ENCODE results near the gene NOP53. TPM values are rescaled to one million over a fixed set of nuclear protein-coding genes. Genes with fewer than 3 reads are reported as not detected.
"Not testable (repeated sequence)": the region's sequence is repeated elsewhere in the genome, so short reads cannot be mapped to it uniquely, and the experiment has no call there.

NOP53 gene
- total RNA-seq, 3 donors from 2014 or later (not counting 1 experiment from before 2014, with no cell fraction given) = 416 to 445 (median 428) TPM

DNA sequence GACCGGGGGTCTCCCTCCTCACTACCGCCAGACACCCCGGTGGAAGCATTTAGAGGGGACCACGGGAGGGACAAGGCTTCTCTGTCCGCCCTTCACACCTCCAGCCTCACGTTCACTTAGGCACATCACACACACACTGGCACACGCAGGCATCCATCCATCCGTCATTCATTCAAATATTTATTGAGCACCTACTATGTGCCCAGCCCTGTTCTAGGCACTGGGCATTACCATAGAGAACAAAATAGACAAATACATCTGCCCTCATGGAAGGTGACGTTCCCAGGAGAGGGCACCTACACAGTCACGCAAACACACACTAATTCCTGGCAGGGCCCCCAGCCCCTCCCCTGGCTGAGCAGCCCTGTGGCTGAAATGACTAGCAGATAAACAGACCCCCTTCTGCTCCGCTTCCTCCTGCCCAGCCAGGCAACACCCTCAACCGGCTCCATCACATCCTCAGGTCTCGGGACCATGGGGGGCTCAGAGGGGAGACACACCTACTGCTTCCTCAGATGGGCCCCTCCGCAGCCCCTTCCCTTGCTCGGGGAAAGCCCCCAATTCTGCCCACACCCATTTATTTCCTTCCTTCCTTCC, 3.7 kb upstream of the NOP53 start:
- Histone ChIP-seq H3K9me3 (ENCODE audit: control insufficient read depth, insufficient read depth, low read length) (no peaks in the 10 kb centered on the region), H3K27me3 (ENCODE audit: control insufficient read depth, insufficient read depth, low read length) (no peaks in the 10 kb centered on the region), H3K36me3 (ENCODE audit: control insufficient read depth, insufficient read depth, low read length) (no peaks in the 10 kb centered on the region), H3K27ac (ENCODE audit: low read length) (no peak overlapping the region), H3K4me1 (ENCODE audit: control insufficient read depth, insufficient read depth, low read length) (peaks cover 29% of the 10 kb centered on the region), H3K4me3 (ENCODE audit: low read length) (no peak overlapping the region)
- H3K27me3 Mint-ChIP-seq (ENCODE audit: low read depth in 2 of 2) = no peaks in the 10 kb centered on the region
- no peak overlapping the region for H3K27ac Mint-ChIP-seq
- H3K4me3 Mint-ChIP-seq = no peak overlapping the region
- H3K36me3 Mint-ChIP-seq = no peaks in the 10 kb centered on the region
- ATAC-seq = no peak
- TF ChIP-seq, protein P1, sequence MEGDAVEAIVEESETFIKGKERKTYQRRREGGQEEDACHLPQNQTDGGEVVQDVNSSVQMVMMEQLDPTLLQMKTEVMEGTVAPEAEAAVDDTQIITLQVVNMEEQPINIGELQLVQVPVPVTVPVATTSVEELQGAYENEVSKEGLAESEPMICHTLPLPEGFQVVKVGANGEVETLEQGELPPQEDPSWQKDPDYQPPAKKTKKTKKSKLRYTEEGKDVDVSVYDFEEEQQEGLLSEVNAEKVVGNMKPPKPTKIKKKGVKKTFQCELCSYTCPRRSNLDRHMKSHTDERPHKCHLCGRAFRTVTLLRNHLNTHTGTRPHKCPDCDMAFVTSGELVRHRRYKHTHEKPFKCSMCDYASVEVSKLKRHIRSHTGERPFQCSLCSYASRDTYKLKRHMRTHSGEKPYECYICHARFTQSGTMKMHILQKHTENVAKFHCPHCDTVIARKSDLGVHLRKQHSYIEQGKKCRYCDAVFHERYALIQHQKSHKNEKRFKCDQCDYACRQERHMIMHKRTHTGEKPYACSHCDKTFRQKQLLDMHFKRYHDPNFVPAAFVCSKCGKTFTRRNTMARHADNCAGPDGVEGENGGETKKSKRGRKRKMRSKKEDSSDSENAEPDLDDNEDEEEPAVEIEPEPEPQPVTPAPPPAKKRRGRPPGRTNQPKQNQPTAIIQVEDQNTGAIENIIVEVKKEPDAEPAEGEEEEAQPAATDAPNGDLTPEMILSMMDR (IDR thresholded peaks at IDR 0.05) = no peak
- intact Hi-C loops (cut with micrococcal nuclease) = loop anchor here (2.0 kb wide), 1 partner anchor 35 kb away; no protein-coding TSS in a partner anchor
- H3K9me3 Mint-ChIP-seq = no peaks in the 10 kb centered on the region
- DNase-seq = no peak
- WGBS (ENCODE audit: insufficient coverage) = 82% methylated on average over 15 of the region's 15 CpGs
- peaks cover 7 to 8% of the 10 kb centered on the region in 2 donors for H3K4me1 Mint-ChIP-seq

DNA sequence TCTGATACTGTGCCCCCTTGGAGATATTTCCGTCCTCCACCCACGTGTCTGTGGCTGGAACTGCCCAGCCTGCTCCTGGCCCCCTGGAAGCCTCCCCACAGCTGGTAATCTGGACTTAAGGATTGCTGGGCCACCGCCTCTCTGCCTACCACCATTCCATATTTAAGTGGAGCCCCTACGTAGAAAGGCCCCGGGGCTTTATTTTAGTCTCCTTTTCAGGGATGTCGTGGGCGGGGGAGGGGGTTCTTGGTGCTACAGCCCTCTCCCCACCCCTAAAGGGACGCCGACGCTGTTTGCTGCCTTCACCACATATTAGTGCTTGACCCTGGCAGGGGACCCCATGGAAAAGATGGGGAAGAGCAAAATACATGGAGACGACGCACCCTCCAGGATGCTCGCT, 2.7 kb upstream of the NOP53 start:
- H3K4me1 ChIP-seq (ENCODE audit: control insufficient read depth, insufficient read depth, low read length) = peaks cover 32% of the 10 kb centered on the region
- TF ChIP-seq, protein P1 (IDR thresholded peaks at IDR 0.05) = no peak
- H3K27ac ChIP-seq (ENCODE audit: low read length) = no peak overlapping the region
- no peak overlapping the region for H3K4me3 ChIP-seq (ENCODE audit: low read length)
- ATAC-seq = no peak
- Mint-ChIP-seq H3K4me3 (peak overlapping the region; percentile 35), H3K27me3 (ENCODE audit: low read depth in 2 of 2) (no peaks in the 10 kb centered on the region), H3K27ac (no peak overlapping the region), H3K9me3 (no peaks in the 10 kb centered on the region), H3K4me1 (peaks cover 7 to 8% of the 10 kb centered on the region in 2 donors), H3K36me3 (no peaks in the 10 kb centered on the region)
- H3K9me3 ChIP-seq (ENCODE audit: control insufficient read depth, insufficient read depth, low read length) = no peaks in the 10 kb centered on the region
- WGBS (ENCODE audit: insufficient coverage) = 90% methylated on average over 9 of the region's 13 CpGs
- intact Hi-C loops (cut with micrococcal nuclease) = loop anchor here (1.0 to 2.0 kb wide), 2 partner anchors 36 to 306 kb away; no protein-coding TSS in a partner anchor
- peaks cover 3% of the 10 kb centered on the region for H3K36me3 ChIP-seq (ENCODE audit: control insufficient read depth, insufficient read depth, low read length)
- DNase-seq = no peak
- H3K27me3 ChIP-seq (ENCODE audit: control insufficient read depth, insufficient read depth, low read length) = no peaks in the 10 kb centered on the region

DNA sequence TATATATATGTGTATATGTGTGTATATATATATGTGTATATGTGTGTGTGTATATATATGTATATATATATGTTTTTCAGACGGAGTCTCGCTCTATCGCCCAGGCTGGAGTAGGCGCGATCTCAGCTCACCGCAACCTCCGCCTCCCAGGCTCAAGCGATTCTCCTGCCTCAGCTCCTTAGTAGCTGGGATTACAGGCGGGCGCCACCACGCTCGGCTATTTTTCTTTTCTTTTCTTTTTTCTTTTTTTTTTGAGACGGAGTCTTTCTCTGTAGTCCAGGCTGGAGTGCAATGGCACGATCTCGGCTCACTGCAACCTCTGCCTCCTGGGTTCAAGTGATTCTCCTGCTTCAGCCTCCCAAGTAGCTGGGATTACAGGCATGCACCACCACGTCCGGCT, 783 bp downstream of the NOP53 start:
- Mint-ChIP-seq H3K27ac (peak overlapping the region; percentile 98 to 99), H3K4me3 (peak overlapping the region; percentile 100), H3K4me1 (peaks cover 19 to 27% of the 10 kb centered on the region in 2 donors)
- H3K36me3 Mint-ChIP-seq; DNase-seq; ATAC-seq; H3K27me3 Mint-ChIP-seq (ENCODE audit: low read depth in 2 of 2); H3K9me3 ChIP-seq (ENCODE audit: control insufficient read depth, insufficient read depth, low read length); H3K9me3 Mint-ChIP-seq; H3K27ac ChIP-seq (ENCODE audit: low read length); H3K27me3 ChIP-seq (ENCODE audit: control insufficient read depth, insufficient read depth, low read length); intact Hi-C loops (cut with micrococcal nuclease): not testable (repeated sequence)
- Histone ChIP-seq H3K4me3 (ENCODE audit: low read length) (peak overlapping the region; percentile 75), H3K36me3 (ENCODE audit: control insufficient read depth, insufficient read depth, low read length) (peaks cover 33% of the 10 kb centered on the region), H3K4me1 (ENCODE audit: control insufficient read depth, insufficient read depth, low read length) (peaks cover 41% of the 10 kb centered on the region)
- WGBS (ENCODE audit: insufficient coverage) = 84% methylated on average over 17 of the region's 17 CpGs

DNA sequence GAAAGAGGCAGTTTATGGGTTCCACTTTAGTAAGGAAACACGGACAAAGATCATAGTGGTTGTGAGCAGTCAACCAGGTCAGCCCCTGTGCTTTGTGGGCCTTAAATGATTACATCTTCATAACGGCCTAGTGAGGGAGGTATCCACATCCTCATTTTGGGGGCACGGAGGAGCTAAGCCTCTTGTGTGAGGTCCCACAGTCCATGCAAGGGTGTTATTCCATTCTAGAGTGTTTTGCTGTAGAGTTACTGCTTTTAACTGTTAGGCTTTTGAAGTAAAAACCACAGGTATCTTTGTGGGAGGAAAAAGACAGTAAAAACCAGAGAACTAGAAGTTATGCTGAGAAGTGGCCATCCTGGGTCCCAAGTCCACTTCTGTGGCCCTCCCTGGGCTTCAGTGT, 4.0 kb downstream of the NOP53 start:
- H3K27ac Mint-ChIP-seq = peak overlapping the region in 1 of 2 donors; percentile 60
- H3K27me3 ChIP-seq (ENCODE audit: control insufficient read depth, insufficient read depth, low read length) = no peaks in the 10 kb centered on the region
- 16% methylated on average over 3 of the region's 3 CpGs for WGBS (ENCODE audit: insufficient coverage)

More for the DNA sequence above, 4.0 kb downstream of the NOP53 start:
- peaks cover 19 to 27% of the 10 kb centered on the region in 2 donors for H3K4me1 Mint-ChIP-seq
- H3K36me3 Mint-ChIP-seq = no peaks in the 10 kb centered on the region
- no peak for DNase-seq
- peaks cover 27% of the 10 kb centered on the region for H3K4me1 ChIP-seq (ENCODE audit: control insufficient read depth, insufficient read depth, low read length)
- H3K4me3 Mint-ChIP-seq = no peak overlapping the region
- TF ChIP-seq, protein P1 (IDR thresholded peaks at IDR 0.05) = no peak
- H3K36me3 ChIP-seq (ENCODE audit: control insufficient read depth, insufficient read depth, low read length) = peaks cover 60% of the 10 kb centered on the region
- intact Hi-C loops (cut with micrococcal nuclease) = no loop called here
- no peak overlapping the region for H3K27ac ChIP-seq (ENCODE audit: low read length)
- H3K9me3 Mint-ChIP-seq = no peaks in the 10 kb centered on the region
- no peaks in the 10 kb centered on the region for H3K27me3 Mint-ChIP-seq (ENCODE audit: low read depth in 2 of 2)
- no peaks in the 10 kb centered on the region for H3K9me3 ChIP-seq (ENCODE audit: control insufficient read depth, insufficient read depth, low read length)
- no peak overlapping the region for H3K4me3 ChIP-seq (ENCODE audit: low read length)
- no peak for ATAC-seq
